ENCODE data around the gene RPS15A. TPM values are rescaled to one million over a fixed set of nuclear protein-coding genes. Genes with fewer than 3 reads are reported as not detected.

The RPS15A gene
- total and polyA plus RNA-seq, 2 of the 8 experiments (the other 6 are each of a cell fraction or from before 2014, with no cell fraction given), result 1,784 to 5,666 TPM

GRCh38 chr16:18789515-18789849 lies 652 bp downstream of the RPS15A start:
- H3K36me3 ChIP-seq (ENCODE audit: control insufficient read depth in 2 of 4, insufficient read depth in 4 of 4, low read length in 3 of 4), result peaks cover 30 to 76% (median 59%) of the 10 kb centered on the region in 4 experiments
- H3K9me3 ChIP-seq (ENCODE audit: insufficient read depth in 2 of 2, low read depth in 1 of 2, low read length in 1 of 2), result no peaks in the 10 kb centered on the region
- H3K79me1 ChIP-seq (ENCODE audit: low read depth, low read length), result peaks cover 5% of the 10 kb centered on the region
- no peak overlapping the region for H3K14ac ChIP-seq (ENCODE audit: insufficient read length)
- H3K23ac ChIP-seq (ENCODE audit: insufficient read length), result no peak overlapping the region
- peak overlapping the region; percentile 100; the same call in 1 of the 2 replicates for H4K8ac ChIP-seq (ENCODE audit: extremely low read depth, insufficient read depth, low read length)
- H3K27me3 ChIP-seq (replicated peaks in 1 of 4; ENCODE audit: control insufficient read depth in 3 of 4, extremely low read depth in 1 of 4, insufficient read depth in 3 of 4, low read length in 3 of 4), result no peaks in the 10 kb centered on the region
- no peak for FAIRE-seq
- WGBS, 2 experiments (ENCODE audit: extremely low coverage in 1 of 2, insufficient coverage in 1 of 2, insufficient read length in 1 of 2, insufficient replicate concordance in 2 of 2, low coverage in 1 of 2, low lambda C conversion rate in 2 of 2, missing lambda C conversion rate in 1 of 2), result 4% methylated on average over 5 of the region's 5 CpGs; no CpG with 5 or more reads in 1 of the 2 experiments
- no peak overlapping the region for H2BK20ac ChIP-seq (ENCODE audit: low read length)
- H4K91ac ChIP-seq (replicated peaks; ENCODE audit: insufficient read length, low read length), result peak overlapping the region; percentile 70
- H3K79me2 ChIP-seq (ENCODE audit: control insufficient read depth in 1 of 2, insufficient read depth in 2 of 2, low read length in 2 of 2), result peaks cover 55 to 57% of the 10 kb centered on the region in 2 experiments
- H2BK5ac ChIP-seq (ENCODE audit: low read depth, low read length), result peak overlapping the region; percentile 99
- no peak overlapping the region for H2BK12ac ChIP-seq (ENCODE audit: low read depth, low read length)
- peak overlapping the region; percentile 98 for H3K18ac ChIP-seq (ENCODE audit: extremely low read depth, low read length)
- peak overlapping the region; percentile 97 for H3K27ac ChIP-seq (ENCODE audit: low read depth, low read length)
- ChIA-PET POLR2A (ENCODE audit: partially characterized antibody) (interaction anchor here (0.9 to 14.2 kb wide), 17 partner anchors 15 to 278 kb away, joined by 3 to 503 read pairs (median 4); partner anchors contain the start of genes ARL6IP1, COQ7 and SMG1), CTCF (ENCODE audit: partially characterized antibody) (interaction anchor here (0.6 to 1.4 kb wide), 3 partner anchors 9 to 721 kb away, joined by 3 to 7 read pairs (median 4); partner anchors contain the start of gene ARL6IP1)
- no peak overlapping the region for H2BK120ac ChIP-seq (replicated peaks; ENCODE audit: low read depth, low read length)
- no peak overlapping the region for H2AFZ ChIP-seq (ENCODE audit: low read length)
- H4K20me1 ChIP-seq (replicated peaks in 1 of 2; ENCODE audit: control insufficient read depth in 1 of 2, insufficient read depth in 2 of 2, low read length in 2 of 2), result peaks cover 39 to 42% of the 10 kb centered on the region in 2 experiments
- H3K4me3 ChIP-seq (ENCODE audit: extremely low read depth in 1 of 4, insufficient read depth in 2 of 4, low read depth in 3 of 4, low read length in 4 of 4), result peak overlapping the region; percentile 92 to 99 (median 97)
- no peak for DNase-seq (ENCODE audit: low read depth in 1 of 2, low spot score in 2 of 2)
- H2BK15ac ChIP-seq (ENCODE audit: low read length), result no peak overlapping the region
- TF ChIP-seq RXRA (IDR thresholded peaks at IDR 0.05; ENCODE audit: insufficient read depth, low read depth, low read length), result no peak
- peak; percentile 85 for TF ChIP-seq SAP30 (IDR thresholded peaks at IDR 0.05; ENCODE audit: insufficient read depth, insufficient replicate concordance, low read length)
- peak overlapping the region; percentile 81 to 83 for H3K4me2 ChIP-seq (ENCODE audit: insufficient read depth in 1 of 2, low read depth in 2 of 2, low read length in 2 of 2)
- H2AK5ac ChIP-seq (ENCODE audit: low read depth, low read length), result no peak overlapping the region
- peak overlapping the region; percentile 90 to 99 (median 97) for H3K9ac ChIP-seq (replicated peaks in 1 of 4; ENCODE audit: extremely low read depth in 1 of 4, low read depth in 3 of 4, low read length in 3 of 4)
- peaks cover 5% of the 10 kb centered on the region for H3K23me2 ChIP-seq (ENCODE audit: low read depth, low read length)
- peak overlapping the region; percentile 47 for H3K4ac ChIP-seq (replicated peaks; ENCODE audit: insufficient read length, low read depth, low read length)
- peak overlapping the region; percentile 99 for H4K5ac ChIP-seq (ENCODE audit: insufficient read length, low read depth, low read length)
- H3K56ac ChIP-seq (replicated peaks; ENCODE audit: insufficient read length, low read depth, low read length), result peak overlapping the region; percentile 66
- peaks cover 0 to 5% (median 4%) of the 10 kb centered on the region in 4 experiments; a peak in 6 of 7 replicates for H3K4me1 ChIP-seq (replicated peaks in 1 of 4; ENCODE audit: control insufficient read depth in 3 of 4, insufficient read depth in 4 of 4, low read length in 3 of 4)
